Mesenchymal stem cell (in vitro differentiated cells and primary cell): ENCODE data around the gene F2RL3.

Source experiments
- DNase-seq: peaks from one replicate; pipeline ENCODE4 v3.0.0-alpha.2; 2013
- H2AFZ ChIP-seq: one replicate; pipeline ENCODE4 v1.6.1; 2013; ENCODE audit warnings: low read depth, mild to moderate bottlenecking, control low read depth, inconsistent platforms, low read length, moderate library complexity
- H2AK5ac ChIP-seq: 2 replicates; pipeline ENCODE4 v1.6.1; 2013; ENCODE audit warnings: low read length, moderate library complexity, mild to moderate bottlenecking, inconsistent platforms; ENCODE audit not compliant: severe bottlenecking
- H2BK120ac ChIP-seq: one replicate; pipeline ENCODE4 v1.6.1; 2013; ENCODE audit warnings: low read depth, mild to moderate bottlenecking, inconsistent platforms, low read length, moderate library complexity
- H2BK12ac ChIP-seq, 2 experiments: one replicate each; pipeline ENCODE4 v1.6.1; 2013; ENCODE audit warnings: inconsistent platforms in 2 of 2, low read length in 2 of 2, mild to moderate bottlenecking in 2 of 2, moderate library complexity in 2 of 2, control low read depth in 1 of 2
- H2BK15ac ChIP-seq: one replicate; pipeline ENCODE4 v1.6.1; 2013; ENCODE audit warnings: mild to moderate bottlenecking, low read depth, inconsistent platforms; ENCODE audit not compliant: poor library complexity, severe bottlenecking
- H2BK5ac ChIP-seq: 2 replicates; pipeline ENCODE4 v1.6.1; 2013; ENCODE audit warnings: low read depth, mild to moderate bottlenecking, low read length, control low read depth, inconsistent platforms; ENCODE audit not compliant: poor library complexity, severe bottlenecking
- H3K14ac ChIP-seq, 2 experiments: one replicate each; pipeline ENCODE4 v1.6.1; 2013; ENCODE audit warnings: inconsistent platforms in 2 of 2, low read length in 2 of 2, control low read depth in 1 of 2, mild to moderate bottlenecking in 1 of 2, moderate library complexity in 1 of 2
- H3K18ac ChIP-seq, 2 experiments: one replicate each; pipeline ENCODE4 v1.6.1; 2013; ENCODE audit warnings: inconsistent platforms in 2 of 2, low read length in 2 of 2, control low read depth in 1 of 2, low read depth in 1 of 2, mild to moderate bottlenecking in 1 of 2
- H3K23ac ChIP-seq, 2 experiments: one replicate each; pipeline ENCODE4 v1.6.1; 2013; ENCODE audit warnings: inconsistent platforms in 2 of 2, low read length in 2 of 2, mild to moderate bottlenecking in 2 of 2, moderate library complexity in 2 of 2, control low read depth in 1 of 2
- H3K27ac ChIP-seq: 2 replicates; pipeline ENCODE4 v1.5.1; 2013; ENCODE audit warnings: mild to moderate bottlenecking, moderate library complexity, low read length, control low read depth, inconsistent platforms; ENCODE audit not compliant: poor library complexity, severe bottlenecking
- H3K27me3 ChIP-seq, 2 experiments: 2 replicates each; pipeline versions ENCODE4 v1.6.1 to v1.7.0; 2013; ENCODE audit warnings: low read length in 2 of 2, mild to moderate bottlenecking in 2 of 2, moderate library complexity in 2 of 2, control low read depth in 1 of 2, inconsistent platforms in 1 of 2; ENCODE audit not compliant: control insufficient read depth in 1 of 2, insufficient read depth in 1 of 2
- H3K36me3 ChIP-seq, 2 experiments: 2 replicates each; pipeline versions ENCODE4 v1.6.1 to v1.7.0; 2013; ENCODE audit warnings: low read length in 2 of 2, control low read depth in 1 of 2, inconsistent platforms in 1 of 2, low read depth in 1 of 2, mild to moderate bottlenecking in 1 of 2; ENCODE audit not compliant: insufficient read depth in 2 of 2, control insufficient read depth in 1 of 2
- H3K4ac ChIP-seq, 2 experiments: one replicate each; pipeline ENCODE4 v1.6.1; 2013; ENCODE audit warnings: inconsistent platforms in 2 of 2, low read length in 2 of 2, mild to moderate bottlenecking in 2 of 2, moderate library complexity in 2 of 2, control low read depth in 1 of 2, low read depth in 1 of 2
- H3K4me1 ChIP-seq: 2 replicates; pipeline ENCODE4 v1.6.1; 2013; ENCODE audit warnings: low read depth, low read length, control low read depth; ENCODE audit not compliant: control insufficient read depth, insufficient read depth
- H3K4me2 ChIP-seq: 2 replicates; pipeline ENCODE4 v1.6.1; 2013; ENCODE audit warnings: low read length, mild to moderate bottlenecking, inconsistent platforms; ENCODE audit not compliant: poor library complexity, severe bottlenecking
- H3K4me3 ChIP-seq, 2 experiments: 2 replicates each; pipeline versions ENCODE4 v1.5.1 to v1.7.0; 2013; ENCODE audit warnings: low read length in 2 of 2, mild to moderate bottlenecking in 2 of 2, control low read depth in 1 of 2, low read depth in 1 of 2; ENCODE audit not compliant: insufficient read depth in 1 of 2
- H3K79me1 ChIP-seq: replicated peaks from 2 replicates; pipeline ENCODE4 v1.6.1; 2013; ENCODE audit warnings: mild to moderate bottlenecking, control low read depth, low read length, inconsistent platforms; ENCODE audit not compliant: poor library complexity, severe bottlenecking
- H3K9ac ChIP-seq: 2 replicates; pipeline ENCODE4 v1.7.0; 2013; ENCODE audit warnings: mild to moderate bottlenecking, low read length, moderate library complexity
- H3K9me3 ChIP-seq: 2 replicates; pipeline ENCODE4 v1.7.0; 2013; ENCODE audit warnings: mild to moderate bottlenecking, low read length; ENCODE audit not compliant: control insufficient read depth
- H4K8ac ChIP-seq: one replicate; pipeline ENCODE4 v1.6.1; 2013; ENCODE audit warnings: inconsistent platforms, mild to moderate bottlenecking, low read length, moderate library complexity
- H4K91ac ChIP-seq: one replicate; pipeline ENCODE4 v1.6.1; 2013; ENCODE audit warnings: mild to moderate bottlenecking, low read length, inconsistent platforms
- WGBS: methylation state at CpG from one replicate; pipeline ENCODE4 v1.1.7; 2013; ENCODE audit warnings: mixed read lengths; 5-methylcytosine and 5-hydroxymethylcytosine counted together

The F2RL3 gene

DNA sequence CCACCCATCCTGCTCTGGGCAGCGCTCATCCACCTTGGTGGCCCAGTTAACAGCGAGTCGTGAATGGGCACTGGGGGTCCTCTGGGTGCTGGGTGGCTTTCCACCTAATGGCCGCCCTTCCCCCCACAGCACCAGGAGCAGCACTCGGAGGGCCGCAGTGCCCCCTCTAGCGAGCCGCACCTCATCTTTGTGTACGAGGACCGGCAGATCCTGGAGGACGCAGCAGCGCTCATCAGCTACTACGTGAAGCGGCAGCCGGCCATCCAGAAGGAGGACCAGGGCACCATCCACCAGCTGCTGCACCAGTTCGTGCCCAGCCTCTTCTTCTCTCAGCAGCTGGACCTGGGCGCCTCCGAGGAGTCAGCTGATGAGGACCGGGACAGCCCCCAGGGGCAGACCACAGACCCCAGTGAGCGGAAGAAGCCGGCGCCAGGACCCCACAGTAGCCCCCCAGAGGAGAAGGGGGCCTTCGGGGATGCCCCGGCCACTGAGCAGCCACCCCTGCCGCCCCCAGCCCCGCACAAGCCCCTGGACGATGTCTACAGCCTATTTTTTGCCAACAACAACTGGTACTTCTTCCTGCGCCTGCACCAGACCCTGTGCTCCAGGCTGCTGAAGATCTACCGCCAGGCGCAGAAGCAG is 19.3 kb upstream of the F2RL3 start:
- 95% methylated on average over 28 of the region's 30 CpGs for WGBS
- no peak overlapping the region for H2BK15ac ChIP-seq
- H2AK5ac ChIP-seq = no peak overlapping the region
- H3K36me3 ChIP-seq = peaks cover 79 to 94% of the 10 kb centered on the region in 2 experiments
- no peak for DNase-seq
- H3K14ac ChIP-seq = no peak overlapping the region
- H2BK120ac ChIP-seq = no peak overlapping the region
- no peak overlapping the region for H3K4me2 ChIP-seq
- no peak overlapping the region for H4K8ac ChIP-seq
- H2BK5ac ChIP-seq = no peak overlapping the region
- H3K4me1 ChIP-seq = peaks cover 9% of the 10 kb centered on the region
- no peaks in the 10 kb centered on the region for H3K9me3 ChIP-seq
- H4K91ac ChIP-seq = no peak overlapping the region
- H3K23ac ChIP-seq = no peak overlapping the region
- H3K27me3 ChIP-seq = no peaks in the 10 kb centered on the region
- H3K4ac ChIP-seq = no peak overlapping the region
- H3K9ac ChIP-seq = no peak overlapping the region
- H3K27ac ChIP-seq = no peak overlapping the region
- no peak overlapping the region for H3K4me3 ChIP-seq
- no peak overlapping the region for H3K18ac ChIP-seq
- no peak overlapping the region for H2BK12ac ChIP-seq
- H3K79me1 ChIP-seq = peaks cover 53% of the 10 kb centered on the region
- H2AFZ ChIP-seq = no peak overlapping the region

DNA sequence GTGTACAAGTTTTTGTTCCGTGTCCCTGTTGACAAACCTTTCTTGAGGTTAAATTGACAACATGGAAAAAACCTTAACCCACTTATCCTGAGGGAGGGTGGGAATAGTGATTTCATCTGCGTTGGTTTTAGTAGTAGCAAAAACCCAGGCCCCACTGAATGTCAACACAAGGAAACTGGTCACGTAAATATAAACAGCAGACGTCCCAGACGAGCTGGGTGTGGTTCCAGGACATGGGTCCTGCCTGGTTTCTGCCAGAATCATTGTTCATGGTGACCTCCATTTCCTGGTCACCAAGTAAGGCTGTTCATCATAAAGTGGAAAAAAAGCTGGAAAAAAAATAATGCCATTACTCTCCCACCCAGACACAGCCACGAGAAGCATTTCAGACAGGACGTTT is 16.9 kb upstream of the F2RL3 start:
- Histone ChIP-seq H3K36me3 (peaks cover 69 to 82% of the 10 kb centered on the region in 2 experiments), H3K18ac (no peak overlapping the region), H2BK120ac (no peak overlapping the region), H3K9me3 (no peaks in the 10 kb centered on the region), H3K79me1 (peaks cover 55% of the 10 kb centered on the region), H2BK12ac (no peak overlapping the region), H3K14ac (no peak overlapping the region), H2BK15ac (no peak overlapping the region), H2BK5ac (no peak overlapping the region), H2AK5ac (no peak overlapping the region), H2AFZ (no peak overlapping the region), H3K27me3 (no peaks in the 10 kb centered on the region), H3K4me1 (peaks cover 14% of the 10 kb centered on the region), H3K4me3 (no peak overlapping the region), H4K91ac (no peak overlapping the region), H4K8ac (no peak overlapping the region), H3K9ac (no peak overlapping the region), H3K27ac (no peak overlapping the region), H3K23ac (no peak overlapping the region), H3K4ac (no peak overlapping the region), H3K4me2 (no peak overlapping the region)
- DNase-seq = peak; percentile 96
- WGBS = 9% methylated on average over 6 of the region's 7 CpGs

DNA sequence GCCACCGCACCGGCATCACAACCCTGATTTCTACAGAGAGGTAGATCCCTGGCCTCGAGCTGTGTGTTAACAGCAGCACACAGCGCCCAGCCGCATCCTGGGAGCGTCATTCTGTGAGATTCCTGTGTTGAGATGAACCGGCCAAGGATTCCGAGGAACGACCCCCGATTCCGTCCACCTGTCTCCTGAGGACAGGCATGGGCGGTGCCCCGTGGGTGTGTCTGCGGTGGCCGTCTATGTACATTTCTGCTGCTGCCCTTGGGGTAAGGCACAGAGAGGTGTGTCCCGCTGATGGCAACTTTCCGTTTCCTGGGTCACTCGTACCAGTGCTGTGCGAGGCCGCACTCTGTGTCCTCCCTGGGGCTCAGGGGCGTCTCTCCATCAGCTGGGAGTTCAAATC is 16.1 kb upstream of the F2RL3 start:
- WGBS = 97% methylated on average over 21 of the region's 21 CpGs
- Histone ChIP-seq H3K4me3 (no peak overlapping the region), H3K18ac (peak overlapping the region; percentile 7 to 33)

DNA sequence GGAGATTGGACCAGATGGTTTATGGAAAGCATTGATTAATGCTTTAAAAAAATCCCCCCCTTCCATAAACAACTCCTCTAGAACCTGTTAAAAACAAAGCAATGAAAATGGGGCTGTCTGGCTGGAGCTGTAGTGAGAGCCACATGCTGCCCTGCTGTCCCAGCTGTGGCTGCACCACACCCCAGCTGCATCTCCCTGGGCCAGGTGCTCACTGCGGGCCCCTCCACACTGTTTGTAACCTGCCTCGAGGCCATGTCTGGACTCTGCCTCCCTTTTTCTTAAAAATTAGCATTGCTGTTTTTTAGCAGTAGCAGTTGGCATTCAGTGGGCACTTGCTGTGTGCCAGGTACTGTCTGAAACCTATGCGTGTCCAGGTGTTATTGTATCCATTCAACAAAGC is 15.2 kb upstream of the F2RL3 start:
- Histone ChIP-seq H4K8ac (no peak overlapping the region), H3K36me3 (peaks cover 69 to 82% of the 10 kb centered on the region in 2 experiments), H3K4me3 (no peak overlapping the region), H3K4ac (no peak overlapping the region), H2BK15ac (no peak overlapping the region), H3K9me3 (no peaks in the 10 kb centered on the region), H2BK5ac (no peak overlapping the region), H2AFZ (no peak overlapping the region), H3K23ac (no peak overlapping the region), H3K27me3 (no peaks in the 10 kb centered on the region), H4K91ac (no peak overlapping the region), H3K27ac (no peak overlapping the region), H2BK12ac (peak overlapping the region in 1 of 2 experiments; percentile 54), H2BK120ac (peak overlapping the region; percentile 42), H3K79me1 (peaks cover 56% of the 10 kb centered on the region), H3K9ac (no peak overlapping the region), H2AK5ac (no peak overlapping the region), H3K18ac (peak overlapping the region in 1 of 2 experiments; percentile 33), H3K4me2 (no peak overlapping the region), H3K4me1 (peaks cover 17% of the 10 kb centered on the region), H3K14ac (no peak overlapping the region)
- WGBS = 99% methylated on average over 3 of the region's 3 CpGs
- DNase-seq = no peak

More for the DNA sequence above, 16.1 kb upstream of the F2RL3 start:
- Histone ChIP-seq H4K91ac (peak overlapping the region; percentile 91), H2BK120ac (no peak overlapping the region), H3K9me3 (no peaks in the 10 kb centered on the region), H2AK5ac (no peak overlapping the region), H2BK15ac (no peak overlapping the region), H3K9ac (no peak overlapping the region), H4K8ac (peak overlapping the region; percentile 57), H2BK12ac (peak overlapping the region in 1 of 2 experiments; percentile 7), H3K14ac (no peak overlapping the region), H2BK5ac (no peak overlapping the region), H3K27ac (no peak overlapping the region), H2AFZ (no peak overlapping the region), H3K36me3 (peaks cover 69 to 82% of the 10 kb centered on the region in 2 experiments), H3K4me1 (peaks cover 16% of the 10 kb centered on the region), H3K4ac (peak overlapping the region in 1 of 2 experiments; percentile 1), H3K23ac (no peak overlapping the region), H3K4me2 (no peak overlapping the region), H3K79me1 (peaks cover 58% of the 10 kb centered on the region), H3K27me3 (no peaks in the 10 kb centered on the region)
- no peak for DNase-seq
